Epithelial cell of proximal tubule (primary cell): Measurements from ENCODE around the gene ANKRD33B. TPM values are rescaled to one million over a fixed set of nuclear protein-coding genes. Genes with fewer than 3 reads are reported as not detected.

ENCODE experiments used
- DNase-seq: peaks from one replicate; pipeline ENCODE4 v3.0.0-alpha.2; 2011; ENCODE audit warnings: low read depth
- H3K4me3 ChIP-seq: 2 replicates; pipeline ENCODE4 v1.5.1; 2011; ENCODE audit warnings: low read depth, mild to moderate bottlenecking, low read length
- total RNA-seq: library from RNA; depleted of rRNA; stranded (reverse); fragments of >200 nt; gene quantifications from 2 replicates; pipeline ENCODE4 v1.2.3, GENCODE V29; 2015
- TF ChIP-seq, protein P1 (sequence below): conservative IDR thresholded peaks from 2 replicates; pipeline ENCODE4 v1.5.1; 2012; ENCODE audit warnings: low read depth, mild to moderate bottlenecking, low read length

Gene ANKRD33B
- total RNA-seq, 1 donor from 2014 or later, result 2.3 TPM

DNA sequence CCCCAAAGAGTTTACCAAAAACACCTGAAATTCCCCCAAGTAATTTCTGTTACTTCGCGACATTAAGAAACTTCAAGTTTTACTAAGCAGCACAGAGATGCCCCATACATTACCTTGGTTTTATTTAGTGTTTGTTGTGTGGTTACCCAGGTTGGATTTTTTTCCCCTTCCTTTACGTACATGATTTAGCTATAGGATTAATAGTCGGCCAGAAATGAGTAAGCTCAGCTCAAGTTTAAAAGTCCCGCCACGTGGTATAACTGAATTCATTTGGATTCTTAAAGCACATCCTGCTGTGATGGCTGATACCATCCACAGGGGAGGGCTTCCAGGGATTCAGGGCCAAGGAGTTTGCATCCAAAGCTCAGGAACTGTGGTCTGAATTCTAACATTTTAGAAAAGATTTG lies 121.2 kb downstream of the ANKRD33B start:
- TF ChIP-seq, protein P1, sequence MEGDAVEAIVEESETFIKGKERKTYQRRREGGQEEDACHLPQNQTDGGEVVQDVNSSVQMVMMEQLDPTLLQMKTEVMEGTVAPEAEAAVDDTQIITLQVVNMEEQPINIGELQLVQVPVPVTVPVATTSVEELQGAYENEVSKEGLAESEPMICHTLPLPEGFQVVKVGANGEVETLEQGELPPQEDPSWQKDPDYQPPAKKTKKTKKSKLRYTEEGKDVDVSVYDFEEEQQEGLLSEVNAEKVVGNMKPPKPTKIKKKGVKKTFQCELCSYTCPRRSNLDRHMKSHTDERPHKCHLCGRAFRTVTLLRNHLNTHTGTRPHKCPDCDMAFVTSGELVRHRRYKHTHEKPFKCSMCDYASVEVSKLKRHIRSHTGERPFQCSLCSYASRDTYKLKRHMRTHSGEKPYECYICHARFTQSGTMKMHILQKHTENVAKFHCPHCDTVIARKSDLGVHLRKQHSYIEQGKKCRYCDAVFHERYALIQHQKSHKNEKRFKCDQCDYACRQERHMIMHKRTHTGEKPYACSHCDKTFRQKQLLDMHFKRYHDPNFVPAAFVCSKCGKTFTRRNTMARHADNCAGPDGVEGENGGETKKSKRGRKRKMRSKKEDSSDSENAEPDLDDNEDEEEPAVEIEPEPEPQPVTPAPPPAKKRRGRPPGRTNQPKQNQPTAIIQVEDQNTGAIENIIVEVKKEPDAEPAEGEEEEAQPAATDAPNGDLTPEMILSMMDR, result no peak

DNA sequence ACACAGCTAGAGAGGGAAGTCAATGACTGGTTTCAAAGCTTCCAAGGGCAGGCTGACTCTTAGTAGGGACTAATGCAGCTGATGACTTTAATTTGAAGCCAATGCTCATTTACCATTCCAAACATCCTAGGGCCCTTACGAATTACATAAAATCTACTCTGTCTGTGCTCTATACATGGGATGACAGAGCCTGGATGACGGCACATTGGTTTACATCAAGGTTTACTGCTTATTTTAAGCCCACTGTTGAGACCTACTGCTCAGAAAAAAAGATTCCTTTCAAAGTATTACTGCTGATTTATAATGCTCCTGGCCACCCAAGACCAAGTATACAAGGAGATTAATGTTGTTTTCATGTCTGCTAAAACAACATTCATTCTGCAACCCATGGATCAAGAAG lies 123.0 kb downstream of the ANKRD33B start:
- TF ChIP-seq, protein P1, result no peak
- DNase-seq, result no peak
- no peak overlapping the region for H3K4me3 ChIP-seq

More for the DNA sequence above, 121.2 kb downstream of the ANKRD33B start:
- no peak for DNase-seq
- H3K4me3 ChIP-seq, result no peak overlapping the region

DNA sequence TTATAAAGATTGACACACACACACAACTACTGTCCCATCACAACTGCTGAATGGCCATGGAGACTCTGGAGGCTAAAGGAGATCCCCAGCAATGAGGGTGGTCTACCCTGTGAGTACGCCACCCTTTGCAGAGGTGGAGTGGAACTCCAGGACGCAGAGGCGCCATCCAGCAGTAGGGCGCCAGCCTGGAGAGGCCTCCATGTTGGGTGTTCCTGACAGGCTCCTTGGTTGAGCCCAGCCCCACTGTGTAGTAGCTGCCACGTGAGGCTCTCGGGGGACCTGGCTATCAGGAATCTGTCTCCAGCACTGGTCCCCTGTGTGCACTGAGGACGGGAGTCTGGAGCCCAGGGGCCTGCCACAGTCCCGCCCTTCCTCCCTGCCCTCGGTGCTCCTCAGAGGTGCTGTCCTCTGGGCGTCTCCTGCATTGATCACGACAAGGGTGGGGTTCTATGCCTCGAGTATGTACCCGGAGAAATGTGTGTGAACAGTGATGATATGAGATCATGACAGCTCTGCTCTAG lies 124.8 kb downstream of the ANKRD33B start:
- no peak for DNase-seq
- no peak overlapping the region for H3K4me3 ChIP-seq
- TF ChIP-seq, protein P1, result no peak

DNA sequence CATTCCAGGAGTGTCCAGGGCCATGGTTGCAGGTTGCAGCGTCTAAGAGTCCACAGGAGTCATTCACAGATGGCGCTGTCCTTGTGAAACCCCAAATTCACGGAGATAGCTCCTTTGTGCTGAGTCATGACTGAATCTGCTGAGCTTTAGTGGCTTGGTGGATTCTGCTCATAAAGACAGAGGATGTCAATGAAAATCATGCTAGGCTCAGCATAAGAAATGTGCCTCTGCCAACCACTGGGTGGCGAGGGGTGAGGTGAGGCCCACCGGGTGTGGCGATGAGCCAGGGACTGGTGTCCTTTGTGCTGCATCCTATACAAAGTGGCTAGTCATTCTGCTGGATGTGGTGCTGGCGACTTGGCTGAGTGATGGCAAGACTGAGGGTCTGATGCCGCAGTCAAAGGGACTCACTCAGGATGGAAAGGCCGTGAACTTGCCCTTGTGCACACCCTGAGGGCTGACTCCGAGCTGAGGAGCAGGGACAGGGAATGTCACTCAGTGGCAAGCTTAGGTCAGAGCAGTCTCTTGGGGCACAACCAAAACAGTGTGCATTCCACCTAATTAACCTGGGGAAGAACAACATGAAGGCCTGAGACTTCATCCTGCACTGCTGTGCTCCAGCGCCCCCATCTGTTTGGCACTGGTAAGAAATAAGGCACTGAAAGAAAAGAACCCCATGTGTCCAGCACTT lies 125.7 kb downstream of the ANKRD33B start:
- no peak overlapping the region for H3K4me3 ChIP-seq
- no peak for DNase-seq
- TF ChIP-seq, protein P1, result peak; percentile 58

DNA sequence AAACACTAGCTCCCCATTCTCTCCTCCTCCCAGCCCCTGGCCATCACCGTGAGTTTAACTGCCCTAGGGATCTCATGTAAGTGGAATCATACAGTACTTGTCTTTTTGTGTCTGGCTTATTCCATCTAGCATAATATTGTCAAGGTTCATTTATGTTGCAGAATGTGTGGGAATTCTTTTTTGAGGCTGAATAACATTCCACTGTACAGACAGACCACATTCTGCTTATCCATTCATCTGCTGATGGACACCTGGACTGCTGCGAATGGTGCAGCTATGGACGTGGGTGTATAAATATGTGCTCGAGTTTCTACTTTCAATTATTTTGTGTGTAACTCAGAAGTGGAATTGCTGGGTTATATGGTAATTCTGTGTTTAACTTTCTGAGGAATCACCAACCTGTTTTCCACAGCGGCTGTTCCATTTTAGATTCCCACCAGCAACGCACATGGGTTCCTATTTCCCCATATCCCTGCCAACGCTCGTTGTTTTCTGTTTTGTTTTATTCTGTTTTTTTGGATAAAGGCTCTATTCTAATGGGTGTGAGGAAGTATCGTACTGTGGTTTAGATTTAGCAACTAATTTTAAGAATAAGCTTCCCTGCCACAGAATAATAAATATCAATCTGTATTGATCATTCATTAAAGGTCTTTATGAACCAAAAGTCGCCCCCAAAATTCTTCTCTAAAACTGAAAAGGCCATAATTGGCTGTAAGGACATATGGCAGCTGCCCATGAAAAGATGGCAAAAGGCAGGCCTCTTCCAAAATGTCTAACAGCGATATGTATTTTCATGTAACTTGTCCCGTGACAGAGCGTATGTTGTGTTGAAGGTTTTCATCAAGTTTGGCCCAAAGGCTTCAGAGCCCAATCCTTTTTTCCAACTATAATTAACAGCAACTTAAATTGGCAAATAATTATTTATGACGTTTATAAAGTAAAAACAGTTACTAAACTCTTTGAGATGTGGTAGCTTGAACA lies 126.9 kb downstream of the ANKRD33B start:
- TF ChIP-seq, protein P1, result no peak
- no peak for DNase-seq
- H3K4me3 ChIP-seq, result no peak overlapping the region

DNA sequence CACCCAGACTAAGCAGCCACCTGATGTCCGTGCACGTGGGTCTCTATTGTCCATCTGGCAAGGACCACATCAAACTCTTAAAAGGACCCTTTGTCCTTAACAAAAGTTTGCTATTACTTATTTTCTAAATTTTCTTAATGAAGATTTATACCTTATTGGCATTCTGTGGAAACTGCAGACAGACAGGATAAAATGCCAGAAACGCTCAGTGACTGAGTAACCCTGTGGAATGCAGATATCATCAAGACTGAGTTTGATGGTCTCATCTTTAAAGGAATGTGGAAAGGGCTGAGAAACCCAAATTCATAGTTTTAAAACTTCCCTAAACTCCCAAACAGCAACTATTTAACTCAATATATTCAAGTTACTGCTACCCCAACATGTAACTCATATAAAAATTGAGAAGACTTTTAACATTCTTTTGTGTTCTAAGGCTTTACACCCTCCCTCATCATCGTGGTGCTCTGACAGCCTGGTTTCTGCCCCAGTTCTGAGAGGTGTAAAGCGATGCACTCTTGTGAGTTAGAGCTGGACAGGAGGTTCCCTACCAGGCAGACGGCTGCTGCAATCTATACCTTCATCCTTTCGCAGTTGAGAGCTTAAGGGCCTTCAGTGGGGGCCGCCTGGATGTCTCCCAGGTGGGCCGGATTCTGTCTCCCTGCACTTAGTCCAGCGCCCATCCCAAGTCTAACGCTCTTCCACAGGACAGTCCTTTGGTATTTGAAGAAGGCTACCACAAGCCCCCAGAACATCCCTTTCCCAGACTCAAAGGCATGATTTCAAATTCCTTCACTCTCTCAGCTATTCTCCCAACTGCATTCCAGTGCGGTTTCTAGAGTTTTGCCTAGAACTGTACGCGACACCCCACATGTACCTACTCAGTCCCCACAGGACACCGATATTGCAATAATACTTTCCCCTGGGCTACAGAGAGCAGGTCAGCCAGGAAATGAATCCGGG lies 128.2 kb downstream of the ANKRD33B start:
- TF ChIP-seq, protein P1, result no peak
- no peak for DNase-seq
- no peak overlapping the region for H3K4me3 ChIP-seq
